B cell (primary cell): ENCODE results near the gene TLE5. TPM values are rescaled to one million over a fixed set of nuclear protein-coding genes. Genes with fewer than 3 reads are reported as not detected.

Experiments used
- ATAC-seq: fragments of 200-7000 bp; cut with Tn5 transposase; one replicate; pipeline ENCODE4 v1.10.0; 2021; ENCODE audit warnings: low read depth, mild to moderate bottlenecking, moderate number of reproducible peaks, moderate library complexity
- CTCF ChIA-PET: fragments of 350-600 bp; sonication (Branson Sonifier 250); formaldehyde crosslinking; loops from one replicate; lab custom pipeline; 2021; ENCODE audit warnings: antibody characterized with exemption, inconsistent platforms; lab: Charles Lee
- POLR2A ChIA-PET: fragments of 350-600 bp; sonication (Branson Sonifier 250); formaldehyde crosslinking; loops from one replicate; lab custom pipeline; 2021; ENCODE audit warnings: antibody characterized with exemption; lab: Charles Lee
- DNase-seq: peaks from one replicate; pipeline ENCODE4 v3.0.0; 2013
- H2AFZ ChIP-seq: 2 replicates; pipeline ENCODE4 v1.6.1; 2012; ENCODE audit warnings: mild to moderate bottlenecking, low read depth, low read length; ENCODE audit not compliant: insufficient read depth, poor library complexity, severe bottlenecking
- H3K27ac ChIP-seq, 2 donors: 1 replicate in 1 of 2; 2 replicates in 1 of 2; pipeline ENCODE4 v1.5.1; 2012 to 2013; ENCODE audit warnings: low read length in 2 of 2, mild to moderate bottlenecking in 2 of 2, moderate library complexity in 1 of 2
- H3K27me3 ChIP-seq, 4 experiments: fragments of 200-600 bp in 1 of 4; sonication (generic) in 1 of 4; replicated peaks in 1 of 4; 1 replicate in 2 of 4; 2 replicates in 2 of 4; pipeline versions ENCODE4 v1.6.1 to v1.7.0; 2013 to 2016; ENCODE audit warnings: low read length in 3 of 4, mild to moderate bottlenecking in 2 of 4, mixed read lengths in 1 of 4, moderate library complexity in 1 of 4; ENCODE audit not compliant: insufficient read depth in 4 of 4, control insufficient read depth in 3 of 4; ENCODE audit errors: control extremely low read depth in 1 of 4
- H3K36me3 ChIP-seq, 2 experiments: replicated peaks in 1 of 2; 1 replicate in 1 of 2; 2 replicates in 1 of 2; pipeline versions ENCODE4 v1.6.1 to v1.7.1; 2013; ENCODE audit warnings: low read length in 1 of 2; ENCODE audit not compliant: insufficient read depth in 2 of 2, control insufficient read depth in 1 of 2; ENCODE audit errors: control extremely low read depth in 1 of 2, extremely low read depth in 1 of 2
- H3K4me1 ChIP-seq, 2 donors: fragments of 200-600 bp in 1 of 2; sonication (generic) in 1 of 2; 1 replicate in 1 of 2; 2 replicates in 1 of 2; pipeline versions ENCODE4 v1.5.1 to v1.6.1; 2013 to 2017; ENCODE audit warnings: low read length in 2 of 2; ENCODE audit not compliant: control insufficient read depth in 2 of 2, insufficient read depth in 2 of 2
- H3K4me2 ChIP-seq: replicated peaks from 2 replicates; pipeline ENCODE3; 2012; ENCODE audit warnings: mild to moderate bottlenecking, low read depth, low read length; ENCODE audit not compliant: poor library complexity, severe bottlenecking
- H3K4me3 ChIP-seq, 5 experiments: fragments of 200-600 bp in 1 of 5; sonication (generic) in 1 of 5; 1 replicate in 3 of 5; 2 replicates in 2 of 5; pipeline versions ENCODE4 v1.5.1 to v1.7.0; 2011 to 2016; ENCODE audit warnings: low read length in 4 of 5, mild to moderate bottlenecking in 4 of 5, low read depth in 2 of 5, control low read depth in 1 of 5, moderate library complexity in 1 of 5; ENCODE audit not compliant: insufficient read depth in 1 of 5; ENCODE audit errors: control extremely low read depth in 1 of 5, extremely low read depth in 1 of 5
- H3K79me2 ChIP-seq: fragments of 200-600 bp; sonication (generic); one replicate; pipeline ENCODE4 v1.6.0; 2016; ENCODE audit warnings: low read length; ENCODE audit not compliant: control insufficient read depth, insufficient read depth
- H3K9ac ChIP-seq: fragments of 200-600 bp; sonication (generic); 2 replicates; pipeline ENCODE4 v1.6.1; 2017; ENCODE audit warnings: mild to moderate bottlenecking, low read length, moderate library complexity
- H3K9me3 ChIP-seq, 3 donors: one replicate each; pipeline versions ENCODE4 v1.6.1 to v1.7.1; 2013; ENCODE audit warnings: low read length in 2 of 3; ENCODE audit not compliant: control insufficient read depth in 2 of 3, insufficient read depth in 1 of 3; ENCODE audit errors: control extremely low read depth in 1 of 3
- H4K20me1 ChIP-seq: 2 replicates; pipeline ENCODE4 v1.6.0; 2012; ENCODE audit warnings: mild to moderate bottlenecking, low read length; ENCODE audit not compliant: insufficient read depth, control insufficient read depth, poor library complexity, severe bottlenecking
- H3K27ac Mint-ChIP-seq: one replicate; pipeline ENCODE4 v1.8.0; 2021; ENCODE audit warnings: mixed read lengths
- H3K27me3 Mint-ChIP-seq: one replicate; pipeline ENCODE4 v1.8.0; 2021; ENCODE audit warnings: mixed read lengths
- H3K4me1 Mint-ChIP-seq: one replicate; pipeline ENCODE4 v1.8.0; 2021; ENCODE audit warnings: mixed read lengths
- H3K4me3 Mint-ChIP-seq: one replicate; pipeline ENCODE4 v1.8.0; 2021; ENCODE audit warnings: mixed read lengths
- H3K9me3 Mint-ChIP-seq: one replicate; pipeline ENCODE4 v1.8.0; 2022; ENCODE audit warnings: mixed read lengths; ENCODE audit not compliant: insufficient read depth
- CTCF ChIP-seq: fragments of 200-600 bp; IDR thresholded peaks from one replicate; pipeline ENCODE4 v1.8.0; 2022; ENCODE audit warnings: antibody characterized with exemption, mild to moderate bottlenecking
- EZH2 ChIP-seq: IDR thresholded peaks from 2 replicates; pipeline ENCODE4 v1.6.1; 2012; ENCODE audit warnings: borderline replicate concordance, low read depth, mild to moderate bottlenecking, moderate library complexity, low read length; ENCODE audit not compliant: insufficient read depth, poor library complexity, severe bottlenecking
- WGBS: methylation state at CpG from one replicate; pipeline ENCODE4 v1.1.5; 2013; ENCODE audit warnings: missing lambda C conversion rate; ENCODE audit not compliant: insufficient coverage; 5-methylcytosine and 5-hydroxymethylcytosine counted together
- intact Hi-C: fragments of 100-400 bp; cut with micrococcal nuclease; formaldehyde crosslinking; loops from one replicate; pipeline ENCODE4 v1.10.0; 2022
- polyA plus RNA-seq: library from polyadenylated mRNA; depleted of rRNA; stranded (reverse); fragments of >200 nt; gene quantifications from 2 replicates; pipeline ENCODE4 v1.2.3, GENCODE V29; 2012
- total RNA-seq, 2 donors: library from RNA; stranded (reverse); fragments of 120-200 nt in 1 of 2; gene quantifications; 1 replicate in 1 of 2; 2 replicates in 1 of 2; pipeline versions ENCODE4 v1.2.3 to v1.2.4, GENCODE V29; 2013 to 2022

Gene TLE5
- total and polyA plus RNA-seq, 2 donors (not counting 1 experiment from before 2014, with no cell fraction given), result 697 to 1,132 TPM

GRCh38 chr19:3087769-3088168 is 25.5 kb upstream of the TLE5 start:
- Histone ChIP-seq H3K4me1 (no peaks in the 10 kb centered on the region), H3K4me3 (no peak overlapping the region), H3K27ac (no peak overlapping the region), H3K27me3 (peaks cover 0 to 2% (median 0%) of the 10 kb centered on the region in 4 experiments), H3K4me2 (no peak overlapping the region), H4K20me1 (no peaks in the 10 kb centered on the region), H3K79me2 (no peaks in the 10 kb centered on the region), H2AFZ (no peak overlapping the region), H3K36me3 (no peaks in the 10 kb centered on the region), H3K9me3 (no peaks in the 10 kb centered on the region), H3K9ac (no peak overlapping the region)
- ATAC-seq (no peak), DNase-seq (no peak)
- intact Hi-C loops, result no loop called here
- Mint-ChIP-seq H3K27me3 (no peaks in the 10 kb centered on the region), H3K27ac (no peak overlapping the region), H3K9me3 (no peaks in the 10 kb centered on the region), H3K4me1 (peaks cover 1% of the 10 kb centered on the region), H3K4me3 (no peak overlapping the region)
- no peak for TF ChIP-seq EZH2
- no peak for TF ChIP-seq CTCF
- CTCF ChIA-PET, result interaction anchor here (1.4 to 1.6 kb wide), 2 partner anchors 14 to 20 kb away, joined by 3 to 4 read pairs; no protein-coding TSS in a partner anchor
- POLR2A ChIA-PET, result interaction anchor here (0.7 kb wide), 1 partner anchor 81 kb away, joined by 5 read pairs; no protein-coding TSS in a partner anchor
- WGBS, result 80% methylated on average over 1 of the region's 10 CpGs

- H3K4me2 ChIP-seq, result no peak overlapping the region
- no peak for TF ChIP-seq CTCF
- TF ChIP-seq EZH2, result no peak
- Mint-ChIP-seq H3K9me3 (no peaks in the 10 kb centered on the region), H3K27ac (no peak overlapping the region), H3K4me1 (no peaks in the 10 kb centered on the region), H3K27me3 (no peaks in the 10 kb centered on the region), H3K4me3 (no peak overlapping the region)
- ChIA-PET POLR2A (no interaction called here), CTCF (interaction anchor here (1.5 kb wide), 1 partner anchor 24 kb away, joined by 4 read pairs; no protein-coding TSS in a partner anchor)
- H3K79me2 ChIP-seq, result no peaks in the 10 kb centered on the region
- WGBS, result 90% methylated on average over 9 of the region's 10 CpGs
- no peaks in the 10 kb centered on the region for H3K36me3 ChIP-seq
- H4K20me1 ChIP-seq, result no peaks in the 10 kb centered on the region
- DNase-seq (no peak), ATAC-seq (no peak)
- H3K9ac ChIP-seq, result no peak overlapping the region
- H3K27ac ChIP-seq, result no peak overlapping the region
- no peaks in the 10 kb centered on the region for H3K4me1 ChIP-seq
- no peak overlapping the region for H2AFZ ChIP-seq
- peaks cover 0 to 2% (median 0%) of the 10 kb centered on the region in 4 experiments for H3K27me3 ChIP-seq
- intact Hi-C loops, result no loop called here
- no peaks in the 10 kb centered on the region for H3K9me3 ChIP-seq
- no peak overlapping the region for H3K4me3 ChIP-seq
Observed at GRCh38 chr19:3084943-3085342, 22.6 kb upstream of the TLE5 start.
